ENCODE results near the gene SHKBP1.
"Not testable (repeated sequence)": the region's sequence is repeated elsewhere in the genome, so short reads cannot be mapped to it uniquely, and the experiment has no call there.

Gene SHKBP1

DNA sequence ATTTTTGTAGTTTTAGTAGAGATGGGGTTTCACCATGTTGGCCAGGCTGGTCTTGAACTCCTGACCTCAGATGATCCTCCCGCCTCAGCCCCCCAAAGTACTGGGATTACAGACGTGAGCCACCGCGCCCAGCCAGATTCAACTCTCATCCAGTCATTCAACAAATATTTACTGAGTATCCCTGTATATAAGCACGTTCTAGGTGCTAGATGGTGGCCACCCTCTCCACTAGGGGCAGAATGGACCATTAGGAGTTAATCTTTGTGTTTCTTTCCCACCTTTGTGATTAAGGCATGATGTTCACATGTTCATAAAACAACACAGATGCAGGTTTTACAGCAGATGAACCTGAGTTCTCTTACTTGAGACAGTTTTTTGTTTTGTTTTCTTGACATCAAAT lies 7.3 kb downstream of the SHKBP1 start:
- in situ Hi-C loops (cut with MboI; ENCODE audit: low sequenced_read_pairs): no loop called here

DNA sequence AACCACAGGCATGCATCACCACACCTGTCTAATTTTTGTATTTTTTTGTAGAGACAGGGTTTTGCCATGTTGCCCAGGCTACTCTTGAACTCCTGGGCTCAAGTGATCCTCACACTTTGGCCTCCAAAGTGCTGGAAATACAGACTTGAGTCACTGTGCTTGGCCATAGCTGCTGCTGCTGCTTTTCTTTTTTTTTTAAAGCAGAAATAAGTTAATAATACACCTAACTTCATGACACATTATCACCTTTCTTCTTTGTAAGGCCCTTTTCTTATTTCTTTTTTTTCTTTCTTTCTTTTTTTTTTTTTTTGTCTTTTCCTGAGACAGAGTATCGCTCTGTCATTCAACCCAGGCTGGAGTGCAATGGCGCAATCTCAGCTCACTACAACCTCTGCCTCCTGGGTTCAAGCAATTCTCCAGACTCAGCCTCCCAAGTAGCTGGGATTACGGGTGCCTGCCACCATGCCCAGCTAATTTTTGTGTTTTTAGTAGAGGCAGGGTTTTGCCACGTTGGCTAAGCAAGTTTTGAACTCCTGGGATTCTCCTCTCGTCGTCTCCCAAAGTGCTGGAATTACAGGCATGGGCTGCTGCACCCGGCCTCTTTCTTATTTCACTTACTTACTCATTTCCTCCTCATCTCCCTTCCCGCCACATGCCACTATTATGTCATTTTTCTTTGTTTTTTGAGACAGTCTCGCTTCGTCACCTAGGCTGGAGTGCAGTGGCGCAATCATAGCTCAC lies 8.7 kb downstream of the SHKBP1 start:
- in situ Hi-C loops (cut with MboI; ENCODE audit: low sequenced_read_pairs): no loop called here

DNA sequence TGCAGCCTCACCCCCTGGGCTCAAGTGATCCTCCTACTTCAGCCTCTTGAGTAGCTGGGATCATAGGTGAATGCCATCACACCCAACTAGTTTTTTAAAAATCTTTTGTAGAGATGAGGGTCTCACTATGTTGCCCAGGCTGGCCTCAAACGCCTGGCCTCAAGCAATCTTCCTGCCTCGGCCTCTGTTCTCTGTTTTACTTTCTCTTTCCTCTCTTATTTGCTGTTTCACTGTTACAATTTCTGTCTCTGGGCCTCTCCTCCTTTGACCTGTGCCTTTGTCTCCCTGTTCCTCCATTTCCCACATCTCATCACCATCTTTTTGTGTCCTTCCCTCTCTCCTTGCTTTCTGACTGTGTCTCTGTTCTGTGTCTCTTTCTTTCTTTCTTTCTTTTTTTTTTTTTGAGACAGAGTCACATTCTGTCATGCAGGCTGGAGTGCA lies 9.3 kb downstream of the SHKBP1 start:
- in situ Hi-C loops (cut with MboI; ENCODE audit: low sequenced_read_pairs): no loop called here

DNA sequence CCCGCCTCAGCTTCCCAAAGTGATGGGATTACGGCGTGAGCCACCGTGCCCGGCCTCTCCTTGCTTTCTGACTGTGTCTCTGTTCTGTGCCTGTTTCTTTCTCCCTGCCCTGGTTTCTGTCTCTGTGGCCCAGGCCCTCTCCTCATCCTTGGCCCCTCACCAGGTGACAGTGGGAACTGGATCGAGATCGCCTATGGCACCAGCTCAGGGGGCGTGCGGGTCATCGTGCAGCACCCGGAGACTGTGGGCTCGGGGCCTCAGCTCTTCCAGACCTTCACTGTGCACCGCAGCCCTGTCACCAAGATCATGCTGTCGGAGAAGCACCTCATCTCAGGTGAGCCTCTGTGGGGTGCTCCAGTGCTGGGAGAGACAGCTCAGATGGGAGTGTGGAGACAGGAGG lies 9.9 kb downstream of the SHKBP1 start:
- in situ Hi-C loops (cut with MboI; ENCODE audit: low sequenced_read_pairs): no loop called here

DNA sequence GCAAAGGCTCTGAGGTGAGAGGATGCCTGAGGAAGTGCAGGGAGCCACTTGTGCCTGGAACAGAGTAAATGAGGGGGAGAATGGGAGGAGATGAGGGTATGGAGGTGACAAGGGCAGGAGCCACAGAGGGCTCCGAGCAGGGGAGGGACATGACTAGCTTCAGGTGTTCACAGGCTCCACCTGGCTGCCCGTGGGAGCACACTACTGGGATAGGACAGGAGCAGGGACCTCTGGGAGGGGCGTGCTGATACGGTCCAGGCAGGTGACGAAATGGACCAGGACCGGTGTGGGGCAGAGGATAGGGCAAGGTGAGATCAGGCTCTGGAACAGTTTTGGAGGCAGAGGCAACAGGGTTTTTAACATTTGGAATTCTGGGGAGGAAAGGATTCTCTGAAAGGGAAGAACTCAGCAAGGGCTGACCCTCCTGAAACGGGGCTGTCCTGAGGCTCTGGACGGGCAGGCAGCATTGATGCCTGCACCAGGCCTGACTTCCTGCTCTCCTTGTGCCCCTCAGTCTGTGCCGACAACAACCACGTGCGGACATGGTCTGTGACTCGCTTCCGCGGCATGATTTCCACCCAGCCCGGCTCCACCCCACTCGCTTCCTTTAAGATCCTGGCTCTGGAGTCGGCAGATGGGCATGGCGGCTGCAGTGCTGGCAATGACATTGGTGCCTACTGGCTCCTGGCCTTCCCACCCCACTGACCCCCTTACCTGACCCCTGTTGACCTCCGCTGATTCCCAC lies 11.6 kb downstream of the SHKBP1 start:
- in situ Hi-C loops (cut with MboI; ENCODE audit: low sequenced_read_pairs): no loop called here

DNA sequence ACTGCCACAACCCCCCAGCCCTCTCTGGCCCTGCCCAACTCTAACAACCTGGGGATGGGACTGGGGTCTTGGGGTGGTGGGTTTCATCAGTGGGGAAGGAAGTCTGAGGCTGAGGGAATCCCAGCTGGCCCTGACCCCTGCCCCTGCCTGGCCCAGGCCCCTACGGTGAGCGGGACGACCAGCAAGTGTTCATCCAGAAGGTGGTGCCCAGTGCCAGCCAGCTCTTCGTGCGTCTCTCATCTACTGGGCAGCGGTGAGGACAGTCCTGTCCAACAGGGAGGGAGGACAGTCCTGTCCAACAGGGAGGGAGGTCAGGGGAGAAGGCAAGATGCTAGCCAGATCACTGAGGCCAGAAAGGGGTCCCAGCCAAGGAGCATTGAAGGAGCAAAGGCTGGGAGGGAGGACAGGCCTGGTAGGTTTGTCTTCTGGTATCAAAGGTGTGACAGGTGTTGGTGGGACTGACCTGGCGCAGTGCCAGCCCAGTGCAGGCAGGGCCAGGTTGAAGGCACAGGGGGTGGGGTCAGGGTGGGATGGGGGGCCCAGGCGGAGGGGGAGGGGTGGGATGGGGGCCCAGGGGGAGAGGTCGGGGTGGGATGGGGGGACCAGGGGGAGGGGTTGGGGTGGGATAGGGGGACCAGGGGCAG lies 12.4 kb downstream of the SHKBP1 start:
- in situ Hi-C loops (cut with MboI; ENCODE audit: low sequenced_read_pairs): no loop called here

DNA sequence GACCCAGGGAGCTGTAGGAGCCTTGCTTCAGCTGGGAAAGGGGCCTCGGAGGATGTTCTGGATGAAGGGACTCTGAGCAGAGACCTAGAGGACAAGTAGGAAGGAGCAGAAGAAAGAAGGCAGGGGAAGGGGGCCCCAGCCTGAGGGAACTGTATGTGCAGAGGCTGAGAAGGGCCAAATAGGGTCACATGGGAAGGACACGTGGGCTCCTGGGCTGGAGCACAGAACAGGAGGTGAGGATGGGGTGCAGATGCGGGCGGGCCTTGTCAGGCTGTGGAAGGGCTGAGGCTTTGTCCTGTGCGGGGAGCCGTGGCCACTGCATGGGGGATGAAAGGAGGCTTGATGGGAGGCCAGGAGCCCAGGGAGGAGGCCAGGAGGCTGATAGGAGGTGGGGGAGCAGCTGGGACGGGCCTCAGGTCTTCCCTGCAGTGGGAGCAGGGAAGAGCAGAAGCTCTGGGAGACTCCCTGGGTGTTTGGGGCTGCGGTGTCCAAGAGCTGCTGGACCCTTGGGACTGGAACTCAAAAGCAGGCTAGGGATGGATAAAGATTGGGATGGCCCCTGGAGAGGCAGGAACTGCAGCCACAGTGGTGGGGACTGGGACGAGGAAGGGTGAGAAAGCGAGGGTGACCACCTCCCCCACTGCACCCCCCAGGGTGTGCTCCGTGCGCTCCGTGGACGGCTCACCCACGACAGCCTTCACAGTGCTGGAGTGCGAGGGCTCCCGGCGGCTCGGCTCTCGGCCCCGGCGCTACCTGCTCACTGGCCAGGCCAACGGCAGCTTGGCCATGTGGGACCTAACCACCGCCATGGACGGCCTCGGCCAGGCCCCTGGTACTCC lies 13.1 kb downstream of the SHKBP1 start:
- in situ Hi-C loops (cut with MboI; ENCODE audit: low sequenced_read_pairs): no loop called here

DNA sequence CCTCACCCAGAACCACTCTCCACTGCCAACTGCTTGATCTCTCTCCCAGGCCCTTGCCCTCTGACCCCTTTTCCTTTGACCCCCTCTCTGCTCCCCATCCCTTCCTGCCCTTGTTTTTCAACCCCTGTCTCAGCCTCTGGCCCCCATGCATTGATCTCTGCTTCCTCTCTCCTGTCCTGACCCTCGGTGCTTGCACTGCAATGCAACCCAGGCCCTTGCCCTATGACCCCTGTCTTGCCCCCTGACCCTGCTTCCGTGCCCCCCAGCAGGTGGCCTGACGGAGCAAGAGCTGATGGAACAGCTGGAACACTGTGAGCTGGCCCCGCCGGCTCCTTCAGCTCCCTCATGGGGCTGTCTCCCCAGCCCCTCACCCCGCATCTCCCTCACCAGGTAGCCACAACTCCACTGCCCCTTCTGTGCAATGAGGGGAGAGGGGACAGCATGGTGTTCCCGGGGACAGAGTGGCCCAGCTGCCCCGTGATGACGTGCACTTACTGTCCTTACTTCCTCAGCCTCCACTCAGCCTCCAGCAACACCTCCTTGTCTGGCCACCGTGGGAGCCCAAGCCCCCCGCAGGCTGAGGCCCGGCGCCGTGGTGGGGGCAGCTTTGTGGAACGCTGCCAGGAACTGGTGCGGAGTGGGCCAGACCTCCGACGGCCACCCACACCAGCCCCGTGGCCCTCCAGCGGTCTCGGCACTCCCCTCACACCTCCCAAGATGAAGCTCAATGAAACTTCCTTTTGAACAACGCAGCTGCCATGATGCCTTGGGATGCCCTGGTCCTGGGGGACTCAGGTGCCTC lies 14.0 kb downstream of the SHKBP1 start:
- in situ Hi-C loops (cut with MboI; ENCODE audit: low sequenced_read_pairs): no loop called here

DNA sequence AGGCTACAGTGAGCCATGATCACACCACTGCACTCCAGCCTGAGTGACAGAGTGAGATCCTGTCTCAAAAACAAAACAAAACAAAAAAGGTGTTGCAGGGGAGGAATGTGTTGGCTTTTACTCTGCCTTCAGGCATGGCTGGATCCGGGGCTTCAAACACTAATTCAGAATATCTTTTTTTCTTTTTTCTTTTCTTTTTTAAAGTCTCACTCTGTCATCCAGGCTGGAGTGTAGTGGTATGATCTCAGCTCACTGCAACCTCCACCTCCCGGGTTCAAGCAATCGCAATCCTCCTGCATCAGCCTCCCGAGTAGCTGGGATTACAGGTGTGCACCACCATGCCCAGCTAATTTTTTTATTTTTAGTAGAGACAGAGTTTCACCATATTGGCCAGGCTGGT lies 15.1 kb downstream of the SHKBP1 start:
- in situ Hi-C loops (cut with MboI; ENCODE audit: low sequenced_read_pairs): not testable (repeated sequence)

DNA sequence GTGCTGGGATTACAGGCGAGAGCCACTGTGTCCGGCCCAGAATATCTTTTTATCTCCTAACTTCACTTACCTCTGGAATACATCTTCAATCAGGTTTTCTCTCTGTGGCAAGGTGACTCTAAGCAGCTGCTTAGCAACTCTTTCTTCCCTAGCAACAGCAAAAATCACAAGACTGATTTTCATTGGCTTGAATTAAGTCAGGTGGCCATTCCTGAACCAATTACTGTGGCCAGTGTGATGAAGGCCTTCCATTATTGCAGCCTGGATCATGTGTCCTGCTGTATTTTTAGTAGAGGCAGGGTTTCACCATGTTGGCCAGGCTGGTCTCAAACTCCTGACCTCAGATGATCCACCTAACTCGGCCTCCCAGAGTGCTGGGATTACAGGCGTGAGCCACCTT lies 15.5 kb downstream of the SHKBP1 start:
- in situ Hi-C loops (cut with MboI; ENCODE audit: low sequenced_read_pairs): no loop called here

DNA sequence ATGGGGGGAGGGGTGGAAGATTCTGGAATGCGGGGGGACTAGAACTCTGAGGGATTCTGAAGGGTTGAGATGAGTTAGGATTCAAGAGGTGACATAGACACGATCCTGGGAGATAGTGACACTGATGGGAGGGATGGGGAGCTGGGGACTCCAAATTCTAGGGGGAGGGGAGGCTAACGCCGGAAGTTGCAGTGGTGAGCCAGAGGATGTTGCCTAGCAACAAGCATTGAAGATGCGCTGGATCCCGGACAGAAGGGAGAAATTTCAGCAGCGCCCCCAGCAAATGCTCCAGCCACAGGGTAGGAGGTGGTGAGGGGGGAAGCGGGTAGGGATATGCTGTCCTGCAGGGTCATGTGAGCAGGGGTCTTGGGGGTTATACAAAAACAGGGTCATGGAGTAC lies 17.6 kb downstream of the SHKBP1 start:
- in situ Hi-C loops (cut with MboI; ENCODE audit: low sequenced_read_pairs): no loop called here

DNA sequence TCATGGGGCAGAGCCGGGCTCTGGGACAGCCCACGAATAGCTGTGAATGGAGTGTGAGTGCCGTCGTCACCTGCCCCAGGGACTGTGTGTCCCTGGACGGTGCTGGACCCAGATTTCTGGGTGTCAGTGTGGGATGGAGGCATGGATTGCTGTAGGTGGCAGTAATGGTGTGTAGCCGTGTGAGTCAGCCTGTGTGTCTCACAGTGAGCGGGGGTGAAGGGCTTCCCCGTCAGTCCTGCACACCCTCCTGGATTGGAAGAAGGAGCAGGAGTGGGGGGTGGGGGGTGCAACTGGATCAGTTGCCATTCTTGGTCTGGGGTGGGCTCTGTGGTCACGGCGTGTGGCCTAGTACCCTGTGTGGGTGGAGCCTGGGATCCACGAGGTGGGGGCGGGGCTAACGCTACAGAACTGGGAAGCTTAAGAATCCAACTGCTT lies 18.0 kb downstream of the SHKBP1 start:
- in situ Hi-C loops (cut with MboI; ENCODE audit: low sequenced_read_pairs): no loop called here

DNA sequence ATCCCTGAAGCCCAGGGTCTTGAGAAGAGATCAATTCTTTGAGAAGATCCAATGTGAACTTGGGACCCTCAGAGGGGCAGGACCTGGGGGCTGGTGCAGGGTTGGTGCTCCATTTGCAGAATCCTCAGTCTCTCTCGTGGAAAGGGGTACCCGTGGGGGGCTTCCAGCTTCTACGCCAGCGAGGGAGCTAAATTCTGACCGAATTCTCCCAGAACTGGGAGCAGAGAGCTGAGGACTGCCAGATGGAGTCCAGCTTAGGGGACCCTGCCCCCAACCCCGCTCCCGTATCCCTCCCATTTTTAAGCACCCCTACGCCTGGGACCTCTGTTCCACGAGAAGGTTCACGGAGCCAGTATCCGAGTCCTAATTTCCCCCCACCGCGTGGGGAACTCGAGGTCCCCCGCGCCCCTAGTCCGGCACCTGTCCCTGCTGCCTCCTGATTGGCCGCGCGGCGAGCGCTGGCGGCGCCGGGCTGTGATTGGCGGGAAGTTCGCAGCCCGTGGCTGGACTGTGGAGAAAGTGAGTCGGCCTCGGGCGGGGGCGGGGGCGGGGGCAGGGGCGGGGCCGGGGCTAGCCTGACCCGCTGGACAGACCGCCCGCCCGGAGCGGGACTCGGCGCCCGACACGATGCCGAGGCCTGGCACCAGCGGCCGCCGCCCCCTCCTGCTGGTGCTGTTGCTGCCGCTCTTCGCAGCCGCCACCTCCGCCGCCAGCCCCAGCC lies 20.1 kb downstream of the SHKBP1 start:
- in situ Hi-C loops (cut with MboI; ENCODE audit: low sequenced_read_pairs): no loop called here

DNA sequence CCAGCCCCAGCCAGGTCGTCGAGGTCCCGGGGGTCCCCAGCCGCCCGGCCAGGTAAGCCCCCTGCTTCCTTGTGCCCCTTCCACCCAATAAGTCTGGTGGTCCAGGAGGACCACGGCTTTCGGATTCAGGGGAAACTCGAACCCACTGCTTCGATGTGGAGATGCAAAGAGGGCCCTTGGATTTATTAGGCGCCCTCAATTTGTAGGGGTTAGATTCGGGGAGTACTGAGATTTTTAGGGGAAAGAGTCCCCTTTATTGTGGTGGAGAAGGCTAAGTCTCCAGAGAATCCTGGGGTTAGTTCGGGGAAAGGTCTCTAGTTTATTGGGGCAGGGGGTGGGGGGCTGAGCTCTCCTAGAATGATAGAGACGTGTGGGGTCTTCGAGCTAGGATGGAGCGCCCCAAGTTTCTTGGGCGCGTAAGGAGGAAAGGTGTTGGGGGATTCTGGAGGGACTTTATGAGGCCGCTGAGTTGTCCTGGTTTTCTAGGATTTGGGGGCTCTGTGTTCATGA lies 20.7 kb downstream of the SHKBP1 start:
- in situ Hi-C loops (cut with MboI; ENCODE audit: low sequenced_read_pairs): no loop called here

DNA sequence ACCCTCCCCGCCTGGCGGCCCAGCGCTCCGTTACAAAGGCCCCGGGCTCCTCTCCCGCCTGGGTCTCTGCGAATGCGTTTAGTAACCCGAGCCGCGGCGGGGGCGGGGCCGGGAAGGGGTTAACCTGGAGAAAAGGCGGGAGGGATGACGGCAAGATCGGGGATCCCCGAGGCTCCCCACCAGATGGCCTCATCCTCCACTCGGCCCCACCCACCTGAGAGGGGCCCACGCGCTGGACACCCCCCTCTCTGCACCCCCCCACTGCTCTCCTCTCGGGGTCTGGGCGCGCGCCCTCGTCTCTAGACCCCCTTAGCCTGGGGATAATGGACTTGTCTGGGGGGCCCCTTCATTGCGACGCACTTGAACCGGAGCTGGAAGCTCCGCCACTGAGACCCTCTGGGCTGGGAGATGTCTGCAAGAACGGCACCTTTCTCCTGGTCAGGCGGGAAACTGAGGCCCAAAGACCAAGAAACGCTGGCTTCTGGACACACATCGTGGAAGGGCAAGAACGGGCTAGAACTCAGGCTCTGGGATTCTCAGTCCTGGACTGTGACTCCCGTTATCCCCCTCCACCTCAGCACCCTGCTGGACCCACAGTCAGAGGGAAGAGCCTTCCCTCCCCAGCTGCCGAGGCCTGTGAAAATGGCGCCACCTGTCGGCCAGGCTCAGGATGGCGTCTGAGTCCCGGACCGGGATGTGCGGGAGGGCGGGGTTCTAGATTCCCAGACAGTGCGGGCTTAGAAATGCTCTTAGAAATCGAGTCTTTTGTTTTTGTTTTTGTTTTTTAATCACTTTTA lies 21.6 kb downstream of the SHKBP1 start:
- in situ Hi-C loops (cut with MboI; ENCODE audit: low sequenced_read_pairs): no loop called here

DNA sequence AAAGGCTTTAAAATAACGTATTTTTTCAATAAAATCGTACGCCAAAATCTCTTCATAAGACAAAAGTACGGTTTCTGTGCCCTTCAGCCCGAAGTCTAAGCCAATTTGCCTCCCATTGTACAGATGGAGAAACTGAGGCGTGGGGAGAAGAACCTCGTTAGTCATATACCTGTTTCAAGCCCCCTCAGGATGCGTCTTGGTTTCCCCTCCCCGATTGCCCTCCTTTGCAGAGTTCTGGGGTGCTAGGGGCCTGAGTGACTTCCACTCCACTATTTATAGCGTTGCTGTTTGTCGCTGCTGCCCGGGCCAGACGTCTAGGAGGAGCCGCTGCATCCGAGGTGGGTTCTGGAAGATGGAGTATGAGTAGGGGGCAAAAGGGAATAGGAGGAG lies 22.2 kb downstream of the SHKBP1 start:
- in situ Hi-C loops (cut with MboI; ENCODE audit: low sequenced_read_pairs): no loop called here

DNA sequence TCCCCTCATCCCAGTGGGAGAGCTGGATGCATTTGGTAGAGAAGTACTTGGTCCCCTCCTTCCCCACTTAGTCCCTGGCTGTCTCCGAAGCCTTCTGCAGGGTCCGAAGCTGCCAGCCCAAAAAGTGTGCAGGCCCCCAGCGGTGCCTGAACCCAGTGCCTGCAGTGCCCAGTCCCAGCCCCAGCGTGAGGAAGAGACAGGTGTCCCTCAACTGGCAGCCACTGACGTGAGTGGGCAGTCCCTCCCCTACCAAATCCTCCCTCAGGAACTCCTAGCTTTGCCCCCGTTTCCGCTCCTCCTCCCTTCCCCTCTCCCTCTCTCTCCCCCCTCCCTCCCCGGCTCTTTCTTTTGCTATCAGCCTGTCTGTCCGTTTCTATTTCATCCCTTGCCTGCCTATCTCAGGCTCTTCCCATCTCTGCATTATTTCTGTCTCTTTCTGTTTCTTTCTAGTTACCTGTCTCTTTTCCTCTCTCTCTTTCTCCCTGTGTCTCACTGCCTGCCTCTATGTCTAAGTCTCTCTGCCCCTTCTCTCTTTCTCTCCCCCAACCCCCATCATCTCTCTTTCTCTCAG lies 22.7 kb downstream of the SHKBP1 start:
- in situ Hi-C loops (cut with MboI; ENCODE audit: low sequenced_read_pairs): no loop called here

DNA sequence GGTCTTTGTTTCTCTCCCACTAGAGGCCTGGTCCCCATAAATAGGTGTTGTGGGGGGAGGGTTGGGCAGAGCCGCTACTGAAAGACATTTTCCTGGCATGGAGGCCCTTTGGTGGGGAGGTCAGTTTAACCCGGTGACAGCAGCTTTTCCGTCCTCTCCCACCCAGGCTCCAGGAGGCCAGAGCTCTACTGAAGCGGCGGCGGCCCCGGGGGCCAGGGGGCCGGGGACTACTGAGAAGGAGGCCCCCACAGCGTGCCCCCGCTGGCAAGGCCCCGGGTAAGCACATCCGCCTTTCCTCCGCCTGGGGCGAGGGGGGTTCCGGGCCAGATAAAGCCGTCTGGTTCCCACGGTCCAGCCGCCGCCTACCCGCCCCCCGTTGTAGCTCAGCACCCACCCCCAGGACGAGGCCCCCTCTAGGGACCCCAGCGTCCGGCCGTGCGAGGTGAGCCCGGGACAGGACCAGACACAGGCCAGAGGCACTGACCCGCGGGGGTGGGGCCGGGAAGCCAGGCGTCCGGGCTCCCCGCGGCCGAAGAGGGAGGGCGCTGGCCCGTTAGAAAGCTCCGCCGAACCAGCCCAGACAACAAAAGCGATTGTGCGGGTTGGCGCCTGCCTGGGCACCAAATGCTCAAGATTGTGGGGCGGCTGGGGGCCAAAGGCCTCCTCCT lies 23.4 kb downstream of the SHKBP1 start:
- in situ Hi-C loops (cut with MboI; ENCODE audit: low sequenced_read_pairs): no loop called here
